Activated CD8-positive, alpha-beta memory T cell treated with anti-CD3 and anti-CD28 coated beads, Interleukin-2, amount 10 ng/mL, durations not matched to agents 7 days and 5 days (primary cell): Measurements from ENCODE around the gene CYP46A1. TPM values are rescaled to one million over a fixed set of nuclear protein-coding genes. Genes with fewer than 3 reads are reported as not detected.
"Not testable (repeated sequence)": the region's sequence is repeated elsewhere in the genome, so short reads cannot be mapped to it uniquely, and the experiment has no call there.

Source experiments
- ATAC-seq: fragments of 150-1000 bp; cut with Tn5 transposase; one replicate; pipeline ENCODE4 v1.10.0; 2021; ENCODE audit warnings: moderate library complexity
- CTCF ChIA-PET: fragments of 350-600 bp; sonication (Branson Sonifier 250); formaldehyde crosslinking; loops from one replicate; lab custom pipeline; 2021; ENCODE audit warnings: antibody characterized with exemption; lab: Charles Lee
- DNase-seq: peaks from one replicate; pipeline ENCODE4 v3.0.0-alpha.2; 2020
- H3K27ac Mint-ChIP-seq: one replicate; pipeline ENCODE4 v1.8.0; 2021; ENCODE audit warnings: mild to moderate bottlenecking, mixed read lengths
- H3K27me3 Mint-ChIP-seq: one replicate; pipeline ENCODE4 v1.8.0; 2021; ENCODE audit warnings: mixed read lengths
- H3K36me3 Mint-ChIP-seq: one replicate; pipeline ENCODE4 v1.8.0; 2021; ENCODE audit warnings: mild to moderate bottlenecking, mixed read lengths
- H3K4me1 Mint-ChIP-seq: one replicate; pipeline ENCODE4 v1.8.0; 2021; ENCODE audit warnings: mixed read lengths
- H3K4me3 Mint-ChIP-seq: one replicate; pipeline ENCODE4 v1.8.0; 2021; ENCODE audit warnings: mild to moderate bottlenecking, moderate library complexity, mixed read lengths
- H3K9me3 Mint-ChIP-seq: one replicate; pipeline ENCODE4 v1.8.0; 2022; ENCODE audit warnings: low read depth, mixed read lengths
- total RNA-seq, 2 experiments: library from RNA; stranded (reverse); gene quantifications; one replicate each; pipeline ENCODE4 v1.2.3, GENCODE V29; 2021

Gene CYP46A1
- total RNA-seq, 2 experiments from 2014 or later, result 0.15 TPM; not detected in 1

- ATAC-seq (no peak), DNase-seq (no peak)
- Mint-ChIP-seq H3K27ac (no peak overlapping the region), H3K36me3 (no peaks in the 10 kb centered on the region), H3K27me3 (peaks cover 23% of the 10 kb centered on the region), H3K4me3 (no peak overlapping the region), H3K4me1 (peaks cover 18% of the 10 kb centered on the region), H3K9me3 (no peaks in the 10 kb centered on the region)
- CTCF ChIA-PET, result no interaction called here
These were observed 73.4 kb downstream of the CYP46A1 start for GRCh38 chr14:99757331-99758070.

- no peaks in the 10 kb centered on the region for H3K36me3 Mint-ChIP-seq
- H3K9me3 Mint-ChIP-seq, result no peaks in the 10 kb centered on the region
- H3K4me3 Mint-ChIP-seq, result no peak overlapping the region
- DNase-seq (no peak), ATAC-seq (no peak)
- peaks cover 12% of the 10 kb centered on the region for H3K4me1 Mint-ChIP-seq
- CTCF ChIA-PET, result no interaction called here
- H3K27ac Mint-ChIP-seq, result no peak overlapping the region
- H3K27me3 Mint-ChIP-seq, result peaks cover 19% of the 10 kb centered on the region
These were observed 74.2 kb downstream of the CYP46A1 start for GRCh38 chr14:99758121-99758821.

GRCh38 chr14:99758872-99759545, 74.9 kb downstream of the CYP46A1 start:
- H3K4me3 Mint-ChIP-seq, result no peak overlapping the region
- H3K27me3 Mint-ChIP-seq, result peaks cover 14% of the 10 kb centered on the region
- CTCF ChIA-PET, result no interaction called here
- H3K36me3 Mint-ChIP-seq, result no peaks in the 10 kb centered on the region
- DNase-seq (no peak), ATAC-seq (no peak)
- no peak overlapping the region for H3K27ac Mint-ChIP-seq
- H3K9me3 Mint-ChIP-seq, result no peaks in the 10 kb centered on the region
- H3K4me1 Mint-ChIP-seq, result peaks cover 8% of the 10 kb centered on the region

- no peaks in the 10 kb centered on the region for H3K9me3 Mint-ChIP-seq
- H3K27me3 Mint-ChIP-seq, result peaks cover 11% of the 10 kb centered on the region
- DNase-seq (no peak), ATAC-seq (no peak)
- CTCF ChIA-PET, result no interaction called here
- no peaks in the 10 kb centered on the region for H3K36me3 Mint-ChIP-seq
- peaks cover 5% of the 10 kb centered on the region for H3K4me1 Mint-ChIP-seq
- no peak overlapping the region for H3K4me3 Mint-ChIP-seq
- no peak overlapping the region for H3K27ac Mint-ChIP-seq
These were observed 75.4 kb downstream of the CYP46A1 start for GRCh38 chr14:99759546-99759925.

GRCh38 chr14:99760817-99761216, 76.7 kb downstream of the CYP46A1 start:
- Mint-ChIP-seq H3K4me1 (peaks cover 5% of the 10 kb centered on the region), H3K36me3 (no peaks in the 10 kb centered on the region), H3K9me3 (no peaks in the 10 kb centered on the region), H3K27me3 (peaks cover 9% of the 10 kb centered on the region), H3K4me3 (no peak overlapping the region), H3K27ac (no peak overlapping the region)
- CTCF ChIA-PET, result no interaction called here
- DNase-seq (no peak), ATAC-seq (no peak)

- H3K4me1 Mint-ChIP-seq, H3K36me3 Mint-ChIP-seq, H3K27me3 Mint-ChIP-seq, H3K27ac Mint-ChIP-seq, ATAC-seq, CTCF ChIA-PET, H3K9me3 Mint-ChIP-seq, H3K4me3 Mint-ChIP-seq, DNase-seq: not testable (repeated sequence)
These were observed 78.8 kb downstream of the CYP46A1 start for GRCh38 chr14:99762911-99763310.

GRCh38 chr14:99763527-99764221, 79.6 kb downstream of the CYP46A1 start:
- CTCF ChIA-PET, result interaction anchor here (1.1 kb wide), 1 partner anchor 8 kb away, joined by 3 read pairs; no protein-coding TSS in a partner anchor

GRCh38 chr14:99764222-99764706, 80.2 kb downstream of the CYP46A1 start:
- Mint-ChIP-seq H3K27me3 (peaks cover 8% of the 10 kb centered on the region), H3K36me3 (no peaks in the 10 kb centered on the region), H3K4me3 (no peak overlapping the region), H3K9me3 (no peaks in the 10 kb centered on the region), H3K4me1 (no peaks in the 10 kb centered on the region), H3K27ac (no peak overlapping the region)
- no peak for ATAC-seq
- CTCF ChIA-PET, result interaction anchor here (0.6 to 1.1 kb wide), 2 partner anchors 9 to 28 kb away, joined by 3 read pairs; no protein-coding TSS in a partner anchor
- no peak for DNase-seq

More at GRCh38 chr14:99763527-99764221, 79.6 kb downstream of the CYP46A1 start:
- H3K27me3 Mint-ChIP-seq, result peaks cover 8% of the 10 kb centered on the region
- H3K4me1 Mint-ChIP-seq, result no peaks in the 10 kb centered on the region
- no peak overlapping the region for H3K4me3 Mint-ChIP-seq
- ATAC-seq (no peak), DNase-seq (no peak)
- no peak overlapping the region for H3K27ac Mint-ChIP-seq
- no peaks in the 10 kb centered on the region for H3K9me3 Mint-ChIP-seq
- no peaks in the 10 kb centered on the region for H3K36me3 Mint-ChIP-seq

GRCh38 chr14:99768381-99768780, 84.3 kb downstream of the CYP46A1 start:
- Mint-ChIP-seq H3K27me3 (peaks cover 5% of the 10 kb centered on the region), H3K9me3 (no peaks in the 10 kb centered on the region), H3K27ac (no peak overlapping the region), H3K4me1 (no peaks in the 10 kb centered on the region), H3K4me3 (no peak overlapping the region), H3K36me3 (no peaks in the 10 kb centered on the region)
- no peak for DNase-seq
- CTCF ChIA-PET, result no interaction called here
- no peak for ATAC-seq

GRCh38 chr14:99769123-99769522, 85.0 kb downstream of the CYP46A1 start:
- no peaks in the 10 kb centered on the region for H3K36me3 Mint-ChIP-seq
- no peaks in the 10 kb centered on the region for H3K4me1 Mint-ChIP-seq
- no peak for ATAC-seq
- no peak overlapping the region for H3K27ac Mint-ChIP-seq
- no peaks in the 10 kb centered on the region for H3K9me3 Mint-ChIP-seq
- peaks cover 5% of the 10 kb centered on the region for H3K27me3 Mint-ChIP-seq
- CTCF ChIA-PET, result no interaction called here
- DNase-seq, result no peak
- no peak overlapping the region for H3K4me3 Mint-ChIP-seq

- Mint-ChIP-seq H3K27me3 (peaks cover 8% of the 10 kb centered on the region), H3K36me3 (no peaks in the 10 kb centered on the region), H3K27ac (no peak overlapping the region), H3K4me1 (no peaks in the 10 kb centered on the region), H3K9me3 (no peaks in the 10 kb centered on the region), H3K4me3 (no peak overlapping the region)
- DNase-seq (no peak), ATAC-seq (no peak)
- CTCF ChIA-PET, result no interaction called here
These were observed 85.7 kb downstream of the CYP46A1 start for GRCh38 chr14:99769799-99770198.

GRCh38 chr14:99772371-99773283, 88.5 kb downstream of the CYP46A1 start:
- Mint-ChIP-seq H3K27me3 (peaks cover 28% of the 10 kb centered on the region), H3K4me3 (no peak overlapping the region), H3K4me1 (no peaks in the 10 kb centered on the region), H3K36me3 (no peaks in the 10 kb centered on the region), H3K27ac (no peak overlapping the region), H3K9me3 (no peaks in the 10 kb centered on the region)
- CTCF ChIA-PET, result interaction anchor here (1.7 kb wide), 1 partner anchor 11 kb away, joined by 3 read pairs; no protein-coding TSS in a partner anchor
- no peak for DNase-seq
- no peak for ATAC-seq
